Omental fat pad (tissue), 4 donors: ENCODE results near the gene ALDH3A1. TPM values are rescaled to one million over a fixed set of nuclear protein-coding genes. Genes with fewer than 3 reads are reported as not detected.

ENCODE experiments used
- ATAC-seq: fragments of 150-250 bp; one replicate; pipeline ENCODE4 v1.9.1; 2016; ENCODE audit warnings: mild to moderate bottlenecking, moderate library complexity; ENCODE audit not compliant: low FRiP score
- DNase-seq: peaks from one replicate; pipeline ENCODE4 v3.0.0-alpha.2; 2019; ENCODE audit warnings: low spot score
- CTCF ChIP-seq, 3 donors: fragments of 450-650 bp; IDR thresholded peaks; one replicate each; pipeline ENCODE4 v1.5.1; 2016 to 2017; ENCODE audit warnings: antibody characterized with exemption in 3 of 3, mild to moderate bottlenecking in 3 of 3, moderate library complexity in 2 of 3
- total RNA-seq, 4 donors: library from RNA; depleted of rRNA; stranded (reverse); fragments of >200 nt; gene quantifications; one replicate each; pipeline ENCODE4 v1.1.0, GENCODE V29; 2016

Gene ALDH3A1
- total RNA-seq, 4 donors from 2014 or later: 2.3 to 4.9 (median 3.3) TPM

- ATAC-seq (no peak), DNase-seq (no peak)
- no peak for TF ChIP-seq CTCF (IDR thresholded peaks at IDR 0.05)
Observed at GRCh38 chr17:19739241-19740201, 8.6 kb downstream of the ALDH3A1 start.

GRCh38 chr17:19738757-19739156, 9.3 kb downstream of the ALDH3A1 start:
- no peak for ATAC-seq
- no peak for TF ChIP-seq CTCF (IDR thresholded peaks at IDR 0.05)
- DNase-seq: no peak

- TF ChIP-seq CTCF (IDR thresholded peaks at IDR 0.05): no peak
- ATAC-seq (no peak), DNase-seq (no peak)
Observed at GRCh38 chr17:19738073-19738449, 10.0 kb downstream of the ALDH3A1 start.

GRCh38 chr17:19737305-19738072, 10.6 kb downstream of the ALDH3A1 start:
- no peak for TF ChIP-seq CTCF (IDR thresholded peaks at IDR 0.05)
- ATAC-seq: no peak
- no peak for DNase-seq

GRCh38 chr17:19736071-19736470, 12.0 kb downstream of the ALDH3A1 start:
- DNase-seq: no peak
- no peak for ATAC-seq
- no peak for TF ChIP-seq CTCF (IDR thresholded peaks at IDR 0.05)

- DNase-seq: no peak
- ATAC-seq: no peak
- TF ChIP-seq CTCF (IDR thresholded peaks at IDR 0.05): no peak
Observed at GRCh38 chr17:19733953-19734526, 14.1 kb downstream of the ALDH3A1 start.
